CD14-positive monocyte (primary cell): ENCODE data around the gene NPIPA2. TPM values are rescaled to one million over a fixed set of nuclear protein-coding genes. Genes with fewer than 3 reads are reported as not detected.
"Not testable (repeated sequence)": the region's sequence is repeated elsewhere in the genome, so short reads cannot be mapped to it uniquely, and the experiment has no call there.

ENCODE experiments used
- DNase-seq, 3 donors: peaks; one replicate each; pipeline ENCODE4 v3.0.0-alpha.2; 2011 to 2022
- H2AFZ ChIP-seq: 2 replicates; pipeline ENCODE4 v1.6.0; 2012; ENCODE audit warnings: mild to moderate bottlenecking, low read depth, low read length, inconsistent platforms; ENCODE audit not compliant: insufficient read depth, poor library complexity, severe bottlenecking
- H3K27ac ChIP-seq, 2 donors: 1 replicate in 1 of 2; 2 replicates in 1 of 2; pipeline ENCODE4 v1.5.1; 2012 to 2013; ENCODE audit warnings: low read length in 2 of 2, control low read depth in 1 of 2, inconsistent platforms in 1 of 2, low read depth in 1 of 2, mild to moderate bottlenecking in 1 of 2
- H3K27me3 ChIP-seq, 2 donors: one replicate each; pipeline versions ENCODE4 v1.6.0 to v1.6.1; 2011 to 2013; ENCODE audit warnings: low read length in 2 of 2; ENCODE audit not compliant: control insufficient read depth in 2 of 2, insufficient read depth in 2 of 2
- H3K36me3 ChIP-seq, 2 donors: replicated peaks in 1 of 2; 1 replicate in 1 of 2; 2 replicates in 1 of 2; pipeline versions ENCODE4 v1.5.1 to v1.6.1; 2012 to 2013; ENCODE audit warnings: low read length in 2 of 2, control low read depth in 1 of 2, inconsistent platforms in 1 of 2, mild to moderate bottlenecking in 1 of 2; ENCODE audit not compliant: insufficient read depth in 2 of 2, control insufficient read depth in 1 of 2
- H3K4me1 ChIP-seq, 2 donors: 1 replicate in 1 of 2; 2 replicates in 1 of 2; pipeline versions ENCODE4 v1.5.1 to v1.6.1; 2012 to 2013; ENCODE audit warnings: low read length in 2 of 2, control low read depth in 1 of 2, inconsistent platforms in 1 of 2, mild to moderate bottlenecking in 1 of 2, moderate library complexity in 1 of 2; ENCODE audit not compliant: insufficient read depth in 2 of 2, control insufficient read depth in 1 of 2
- H3K4me2 ChIP-seq: replicated peaks from 2 replicates; pipeline ENCODE3; 2012; ENCODE audit warnings: low read length, moderate library complexity, mild to moderate bottlenecking; ENCODE audit not compliant: poor library complexity, severe bottlenecking; ENCODE audit errors: extremely low read depth
- H3K4me3 ChIP-seq, 3 experiments: fragments of 200-600 bp in 1 of 3; sonication (generic) in 1 of 3; replicated peaks in 1 of 3; 1 replicate in 2 of 3; 2 replicates in 1 of 3; pipeline ENCODE4 v1.5.1; 2011 to 2013; ENCODE audit warnings: low read length in 3 of 3, mild to moderate bottlenecking in 3 of 3, control low read depth in 2 of 3, low read depth in 2 of 3, inconsistent platforms in 1 of 3, moderate library complexity in 1 of 3
- H3K79me2 ChIP-seq: 2 replicates; pipeline ENCODE4 v1.6.0; 2012; ENCODE audit warnings: mild to moderate bottlenecking, control low read depth, inconsistent platforms, low read length, moderate library complexity; ENCODE audit not compliant: insufficient read depth
- H3K9ac ChIP-seq: 2 replicates; pipeline ENCODE4 v1.6.0; 2017; ENCODE audit warnings: low read length, mild to moderate bottlenecking; ENCODE audit not compliant: insufficient read depth, poor library complexity, severe bottlenecking
- H3K9me3 ChIP-seq, 2 donors: replicated peaks in 1 of 2; 1 replicate in 1 of 2; 2 replicates in 1 of 2; pipeline versions ENCODE4 v1.5.1 to v1.6.1; 2012 to 2013; ENCODE audit warnings: low read length in 2 of 2, control low read depth in 1 of 2; ENCODE audit not compliant: control insufficient read depth in 1 of 2, insufficient read depth in 1 of 2
- H4K20me1 ChIP-seq: 2 replicates; pipeline ENCODE4 v1.6.0; 2012; ENCODE audit warnings: mild to moderate bottlenecking, low read length, control low read depth, moderate library complexity; ENCODE audit not compliant: insufficient read depth
- H3K27ac Mint-ChIP-seq, 7 donors: one replicate each; pipeline ENCODE4 v1.8.0; 2020; ENCODE audit warnings: mild to moderate bottlenecking in 7 of 7, mixed read lengths in 7 of 7, moderate library complexity in 6 of 7, inconsistent platforms in 2 of 7
- H3K27me3 Mint-ChIP-seq, 3 donors: one replicate each; pipeline ENCODE4 v1.8.0; 2021 to 2022; ENCODE audit warnings: low read depth in 3 of 3, mild to moderate bottlenecking in 3 of 3, mixed read lengths in 3 of 3, moderate library complexity in 3 of 3, inconsistent platforms in 1 of 3
- H3K36me3 Mint-ChIP-seq, 2 donors: one replicate each; pipeline ENCODE4 v1.8.0; 2020; ENCODE audit warnings: mixed read lengths in 2 of 2, inconsistent platforms in 1 of 2, mild to moderate bottlenecking in 1 of 2
- H3K4me1 Mint-ChIP-seq: one replicate; pipeline ENCODE4 v1.8.0; 2020; ENCODE audit warnings: mild to moderate bottlenecking, mixed read lengths
- H3K4me3 Mint-ChIP-seq, 2 donors: one replicate each; pipeline ENCODE4 v1.8.0; 2020; ENCODE audit warnings: mild to moderate bottlenecking in 2 of 2, mixed read lengths in 2 of 2, moderate library complexity in 1 of 2
- H3K9me3 Mint-ChIP-seq, 7 donors: one replicate each; pipeline ENCODE4 v1.8.0; 2020 to 2022; ENCODE audit warnings: mixed read lengths in 7 of 7, mild to moderate bottlenecking in 6 of 7, moderate library complexity in 6 of 7, inconsistent platforms in 2 of 7
- WGBS: methylation state at CpG from one replicate; pipeline ENCODE4 v1.1.5; 2013; ENCODE audit warnings: missing lambda C conversion rate; ENCODE audit not compliant: insufficient coverage; 5-methylcytosine and 5-hydroxymethylcytosine counted together
- intact Hi-C, 2 donors: fragments of 100-400 bp; cut with micrococcal nuclease; formaldehyde crosslinking; loops; one replicate each; pipeline versions ENCODE4 v1.15.0 to v1.15.1; 2023
- polyA plus RNA-seq, 3 donors: library from polyadenylated mRNA; depleted of rRNA in 1 of 3; unstranded in 2 of 3; stranded (reverse) in 1 of 3; fragments of 300-500 nt in 2 of 3; fragments of >200 nt in 1 of 3; fragmentation: Illumina TruSeq in 2 of 3; gene quantifications; 1 replicate in 2 of 3; 2 replicates in 1 of 3; pipeline ENCODE4 v1.2.3, GENCODE V29; 2012 to 2021

The NPIPA2 gene
- polyA plus RNA-seq, 3 donors, result 2.0 TPM; not detected in 2

DNA sequence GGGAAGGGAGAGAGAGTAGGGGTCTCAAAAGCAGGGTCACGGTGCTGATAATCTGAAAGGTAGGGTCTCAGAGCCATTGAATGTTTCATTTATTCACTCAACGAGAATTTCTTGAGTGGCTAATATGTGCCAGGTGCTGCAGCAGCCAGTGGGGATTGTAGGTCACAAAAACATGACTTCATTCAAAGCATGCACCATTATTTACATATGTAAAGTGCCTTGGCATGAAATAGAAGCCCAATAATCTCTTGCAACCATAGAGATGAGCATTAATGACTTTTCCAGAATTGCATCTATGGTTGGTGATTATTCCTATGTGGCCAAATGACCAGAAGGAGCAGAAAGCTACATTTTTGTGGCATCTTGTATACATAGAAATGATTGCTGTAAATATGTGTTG, 55.2 kb downstream of the NPIPA2 start:
- H3K4me1 Mint-ChIP-seq, H3K27ac Mint-ChIP-seq, H3K27me3 Mint-ChIP-seq, H3K4me2 ChIP-seq, intact Hi-C loops, H4K20me1 ChIP-seq, H3K9me3 ChIP-seq, H3K9ac ChIP-seq, H3K27ac ChIP-seq, H3K36me3 ChIP-seq, H3K27me3 ChIP-seq, H3K79me2 ChIP-seq, H3K36me3 Mint-ChIP-seq, H3K4me3 Mint-ChIP-seq, H3K9me3 Mint-ChIP-seq, DNase-seq, H2AFZ ChIP-seq, H3K4me1 ChIP-seq, H3K4me3 ChIP-seq: not testable (repeated sequence)
- WGBS, result no CpG with 5 or more reads among the region's 2 CpGs

GRCh38 chr16:14803577-14803976, 61.2 kb downstream of the NPIPA2 start:
- H3K9me3 ChIP-seq, H3K27ac Mint-ChIP-seq, H3K36me3 Mint-ChIP-seq, intact Hi-C loops, H3K27me3 ChIP-seq, H3K4me1 ChIP-seq, H3K4me2 ChIP-seq, DNase-seq, H3K36me3 ChIP-seq, H3K9me3 Mint-ChIP-seq, H4K20me1 ChIP-seq, H3K4me3 Mint-ChIP-seq, H2AFZ ChIP-seq, H3K79me2 ChIP-seq, H3K4me1 Mint-ChIP-seq, H3K27ac ChIP-seq, H3K4me3 ChIP-seq, H3K27me3 Mint-ChIP-seq, H3K9ac ChIP-seq: not testable (repeated sequence)
- whole genome bisulfite sequencing, result no CpG with 5 or more reads among the region's 2 CpGs

DNA sequence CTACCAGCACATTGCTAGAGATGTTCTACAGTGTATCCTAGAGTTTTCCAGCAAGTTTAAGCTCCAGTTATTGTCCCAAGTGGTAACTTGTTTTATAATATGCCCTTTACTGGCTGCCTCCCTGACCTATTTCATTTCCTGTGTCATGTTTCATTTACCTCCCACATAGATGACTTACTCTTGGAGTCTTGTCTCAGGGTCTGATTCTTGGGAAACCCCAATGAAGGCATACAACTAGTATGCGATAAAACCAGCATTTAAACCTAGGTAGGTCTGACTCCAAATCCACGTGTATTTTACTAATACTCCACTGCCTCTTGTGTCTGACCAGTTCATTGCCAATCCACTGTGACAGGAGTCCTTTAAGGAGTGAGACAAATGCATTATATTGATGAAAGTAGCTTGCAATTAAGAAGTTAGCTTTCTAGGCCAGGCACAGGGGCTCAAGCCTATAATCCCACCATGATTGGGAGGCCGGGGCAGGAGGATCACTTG, 64.9 kb downstream of the NPIPA2 start:
- H3K36me3 ChIP-seq, H3K27ac ChIP-seq, H3K4me2 ChIP-seq, H3K4me1 Mint-ChIP-seq, H3K9ac ChIP-seq, H3K9me3 Mint-ChIP-seq, H3K9me3 ChIP-seq, H4K20me1 ChIP-seq, H3K36me3 Mint-ChIP-seq, intact Hi-C loops, H2AFZ ChIP-seq, H3K4me3 ChIP-seq, H3K27me3 ChIP-seq, H3K79me2 ChIP-seq, H3K27ac Mint-ChIP-seq, DNase-seq, H3K4me1 ChIP-seq, H3K27me3 Mint-ChIP-seq, H3K4me3 Mint-ChIP-seq: not testable (repeated sequence)
- no CpG with 5 or more reads among the region's 3 CpGs for WGBS

- H3K36me3 ChIP-seq, H4K20me1 ChIP-seq, intact Hi-C loops, H3K4me2 ChIP-seq, H3K27ac ChIP-seq, H3K4me3 Mint-ChIP-seq, H2AFZ ChIP-seq, H3K27ac Mint-ChIP-seq, H3K4me1 ChIP-seq, DNase-seq, H3K9me3 ChIP-seq, H3K4me1 Mint-ChIP-seq, H3K9ac ChIP-seq, H3K79me2 ChIP-seq, H3K27me3 Mint-ChIP-seq, H3K27me3 ChIP-seq, H3K36me3 Mint-ChIP-seq, H3K4me3 ChIP-seq, H3K9me3 Mint-ChIP-seq: not testable (repeated sequence)
- WGBS, result no CpG with 5 or more reads among the region's 3 CpGs
These were observed 71.6 kb downstream of the NPIPA2 start for GRCh38 chr16:14813890-14814289.
